Measurements from ENCODE around the gene MCF2L2. TPM values are rescaled to one million over a fixed set of nuclear protein-coding genes. Genes with fewer than 3 reads are reported as not detected.
"Not testable (repeated sequence)": the region's sequence is repeated elsewhere in the genome, so short reads cannot be mapped to it uniquely, and the experiment has no call there.

MCF2L2 gene
- total RNA-seq, 2 donors from 2014 or later = 1.5 to 2.5 TPM

GRCh38 chr3:183185696-183186095, 242.7 kb downstream of the MCF2L2 start:
- H3K36me3 Mint-ChIP-seq = no peaks in the 10 kb centered on the region
- H3K27ac Mint-ChIP-seq = peak overlapping the region in 1 of 2 donors; percentile 55
- H3K9me3 Mint-ChIP-seq = no peaks in the 10 kb centered on the region
- ATAC-seq = peak; percentile 42 to 52
- no peak for DNase-seq (ENCODE audit: low spot score in 2 of 2)

GRCh38 chr3:183182732-183183610, 245.4 kb downstream of the MCF2L2 start:
- Mint-ChIP-seq H3K27ac (no peak overlapping the region), H3K36me3 (no peaks in the 10 kb centered on the region), H3K9me3 (no peaks in the 10 kb centered on the region)
- DNase-seq (ENCODE audit: low spot score in 2 of 2) = no peak
- ATAC-seq = no peak

DNA sequence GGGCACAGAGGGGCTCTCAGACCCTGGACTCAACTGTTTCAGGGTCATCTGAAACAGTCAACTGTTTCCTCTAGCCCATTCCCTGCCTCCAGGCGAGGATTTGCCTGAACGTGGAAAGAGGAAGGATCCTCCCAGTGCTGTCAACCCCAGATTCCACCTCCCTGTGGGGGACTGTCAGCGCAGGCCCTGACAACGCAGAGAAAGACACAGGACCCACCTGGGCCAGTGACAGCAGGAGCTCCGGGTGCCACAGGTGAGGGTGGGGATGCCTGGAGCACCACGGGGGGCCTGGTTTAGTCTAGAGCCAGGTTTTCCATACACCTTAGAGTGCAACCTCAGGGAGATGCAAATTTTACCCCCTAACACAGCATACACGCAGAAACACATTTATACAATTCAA, 246.3 kb downstream of the MCF2L2 start:
- H3K9me3 Mint-ChIP-seq = no peaks in the 10 kb centered on the region
- no peak for DNase-seq (ENCODE audit: low spot score in 2 of 2)
- no peak for ATAC-seq
- H3K27ac Mint-ChIP-seq = no peak overlapping the region
- no peaks in the 10 kb centered on the region for H3K36me3 Mint-ChIP-seq

DNA sequence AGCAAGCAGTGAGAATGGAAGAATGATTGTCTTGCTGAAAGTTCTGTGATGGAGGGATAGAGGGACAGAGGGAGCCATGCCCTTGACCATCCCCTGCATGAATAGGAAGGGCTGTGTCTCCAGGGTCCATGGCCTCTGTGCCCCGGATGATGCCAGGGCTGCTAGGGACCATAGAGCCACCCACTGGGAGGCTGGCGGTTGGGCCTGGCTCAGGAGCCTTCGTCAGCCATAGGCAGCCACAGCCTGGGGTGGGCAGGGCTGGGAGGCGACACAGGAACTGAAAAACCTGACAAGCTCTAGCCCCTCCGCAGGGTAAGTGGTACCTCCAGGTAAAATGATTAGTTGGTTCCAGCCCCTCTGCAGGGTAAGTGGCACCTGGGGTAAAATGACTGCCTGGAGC, 246.8 kb downstream of the MCF2L2 start:
- ATAC-seq = no peak
- H3K36me3 Mint-ChIP-seq = no peaks in the 10 kb centered on the region
- no peak for DNase-seq (ENCODE audit: low spot score in 2 of 2)
- H3K9me3 Mint-ChIP-seq = no peaks in the 10 kb centered on the region
- no peak overlapping the region for H3K27ac Mint-ChIP-seq

GRCh38 chr3:183180784-183181295, 247.6 kb downstream of the MCF2L2 start:
- Mint-ChIP-seq H3K27ac (no peak overlapping the region), H3K36me3 (no peaks in the 10 kb centered on the region), H3K9me3 (no peaks in the 10 kb centered on the region)
- DNase-seq (ENCODE audit: low spot score in 2 of 2) = no peak
- ATAC-seq = no peak

- no peaks in the 10 kb centered on the region for H3K9me3 Mint-ChIP-seq
- no peaks in the 10 kb centered on the region for H3K36me3 Mint-ChIP-seq
- no peak for ATAC-seq
- DNase-seq (ENCODE audit: low spot score in 2 of 2) = no peak
- H3K27ac Mint-ChIP-seq = no peak overlapping the region
Measured at GRCh38 chr3:183180110-183180783, 248.2 kb downstream of the MCF2L2 start.

GRCh38 chr3:183179550-183179908, 248.9 kb downstream of the MCF2L2 start:
- H3K9me3 Mint-ChIP-seq; H3K36me3 Mint-ChIP-seq; DNase-seq (ENCODE audit: low spot score in 2 of 2): not testable (repeated sequence)
- H3K27ac Mint-ChIP-seq = peak overlapping the region in 1 of 2 donors; percentile 55
- peak; percentile 13 to 43 for ATAC-seq

DNA sequence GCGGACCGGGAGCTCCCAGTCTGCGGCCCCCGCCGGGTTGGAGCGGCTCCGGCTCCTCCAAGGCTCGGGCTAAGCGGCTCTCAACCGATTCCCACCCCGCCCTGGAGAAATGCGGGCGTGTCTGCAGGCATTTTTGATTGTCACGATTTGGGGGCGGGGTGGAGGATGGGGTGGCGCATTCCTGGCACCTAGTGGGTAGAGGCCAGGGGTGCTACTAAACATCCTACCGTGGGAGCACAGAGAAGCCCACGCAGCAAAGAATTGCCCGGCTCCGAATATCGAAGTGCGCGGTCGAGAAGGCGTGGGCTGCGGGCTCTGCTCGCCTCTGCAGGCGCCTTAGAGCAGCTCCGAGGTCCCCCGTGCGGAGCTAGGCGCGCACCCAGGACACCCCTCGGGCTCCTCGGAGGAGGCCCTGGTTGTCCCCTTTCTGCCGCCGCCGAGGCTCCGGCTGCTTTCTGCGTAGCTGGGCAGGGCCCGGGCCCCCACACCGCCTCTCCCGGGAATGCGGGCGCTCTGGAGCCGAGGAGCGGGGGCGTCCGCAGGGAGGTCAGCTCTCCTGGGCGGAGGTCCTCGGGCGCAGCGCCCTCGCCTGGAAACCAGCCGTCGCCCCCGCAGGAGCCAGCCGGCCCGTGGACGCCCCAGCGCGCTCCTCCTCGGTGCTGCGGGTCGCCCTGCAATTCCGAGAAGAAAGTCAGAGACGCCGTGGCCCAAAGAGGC, 249.4 kb downstream of the MCF2L2 start:
- ATAC-seq (peak; percentile 78 to 87), DNase-seq (ENCODE audit: low spot score in 2 of 2) (peak in 1 of 2 donors; percentile 44)
- no peaks in the 10 kb centered on the region for H3K9me3 Mint-ChIP-seq
- no peaks in the 10 kb centered on the region for H3K36me3 Mint-ChIP-seq
- H3K27ac Mint-ChIP-seq = no peak overlapping the region

DNA sequence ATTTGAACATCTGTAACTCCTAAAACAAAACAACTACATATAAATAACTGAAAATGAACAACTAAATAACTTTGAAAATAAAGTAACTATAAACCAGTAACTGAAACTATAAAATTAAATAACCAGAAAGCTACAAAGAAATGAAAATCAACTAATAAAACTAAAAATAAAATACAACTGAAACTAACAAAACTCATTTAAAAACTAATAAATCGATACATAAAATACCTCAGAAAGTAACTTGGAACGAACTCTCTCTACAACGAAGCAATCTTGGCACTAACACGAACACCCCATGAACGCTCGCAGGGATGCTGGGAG, 249.9 kb downstream of the MCF2L2 start:
- no peaks in the 10 kb centered on the region for H3K9me3 Mint-ChIP-seq
- H3K36me3 Mint-ChIP-seq = no peaks in the 10 kb centered on the region
- no peak for ATAC-seq
- no peak for DNase-seq (ENCODE audit: low spot score in 2 of 2)
- no peak overlapping the region for H3K27ac Mint-ChIP-seq

DNA sequence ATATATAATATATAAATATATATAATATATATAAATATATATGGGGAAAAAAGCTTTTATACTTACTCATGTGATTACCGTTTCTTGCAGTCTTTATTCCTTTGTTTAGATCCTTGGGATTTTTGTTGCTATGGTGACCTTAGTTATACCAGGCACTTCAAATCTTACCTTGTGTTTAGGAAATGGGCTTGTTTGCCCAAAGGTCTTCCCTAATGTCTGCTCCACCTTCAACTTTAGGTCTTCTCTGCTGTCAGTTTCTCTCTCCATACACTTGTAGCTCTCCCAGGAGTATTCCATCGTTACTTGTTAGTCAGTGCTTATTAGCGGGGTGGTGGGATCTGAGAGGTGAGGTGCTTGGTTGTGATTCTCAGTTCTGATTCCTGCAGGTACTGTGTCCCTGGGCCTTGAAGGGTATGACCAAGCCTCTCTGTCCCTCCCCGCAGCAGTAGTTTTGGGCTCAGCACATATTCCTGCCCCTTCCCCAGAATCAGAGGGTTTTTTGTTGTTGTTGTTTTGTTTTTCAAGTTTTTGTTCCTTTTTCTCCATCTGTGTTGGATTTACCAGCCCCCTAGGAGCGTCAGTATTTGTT, 256.3 kb downstream of the MCF2L2 start:
- Mint-ChIP-seq H3K27ac (no peak overlapping the region), H3K36me3 (no peaks in the 10 kb centered on the region), H3K9me3 (no peaks in the 10 kb centered on the region)
- no peak for DNase-seq (ENCODE audit: low spot score in 2 of 2)
- ATAC-seq = peak; percentile 28 to 67

- not testable (repeated sequence) for ATAC-seq; H3K27ac Mint-ChIP-seq; H3K9me3 Mint-ChIP-seq; H3K36me3 Mint-ChIP-seq; DNase-seq (ENCODE audit: low spot score in 2 of 2)
Measured at GRCh38 chr3:183167975-183168374, 260.4 kb downstream of the MCF2L2 start.

DNA sequence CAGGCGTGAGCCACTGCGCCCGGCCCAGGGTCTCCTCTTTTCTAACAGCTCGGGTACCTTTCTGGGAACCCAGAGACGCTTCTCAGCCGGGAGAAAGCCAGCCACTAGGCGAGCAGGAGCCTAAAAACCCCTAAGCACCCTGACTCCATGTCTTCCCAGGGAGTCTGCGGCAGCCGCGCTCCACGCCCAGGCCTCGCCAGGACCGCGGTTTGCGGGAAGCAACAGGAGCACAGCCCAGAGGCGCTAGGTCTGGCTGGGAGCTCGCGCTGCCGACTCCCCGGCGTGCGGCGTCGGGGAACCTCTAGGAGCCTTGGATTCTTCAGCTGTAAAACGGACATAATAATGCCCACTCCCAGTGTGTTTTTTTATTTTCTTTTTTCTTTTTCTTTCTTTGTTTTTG, 264.9 kb downstream of the MCF2L2 start:
- Mint-ChIP-seq H3K9me3 (no peaks in the 10 kb centered on the region), H3K36me3 (peaks cover 0 to 11% of the 10 kb centered on the region in 2 donors), H3K27ac (peak overlapping the region in 1 of 2 donors; percentile 83)
- ATAC-seq (no peak), DNase-seq (ENCODE audit: low spot score in 2 of 2) (no peak)

DNA sequence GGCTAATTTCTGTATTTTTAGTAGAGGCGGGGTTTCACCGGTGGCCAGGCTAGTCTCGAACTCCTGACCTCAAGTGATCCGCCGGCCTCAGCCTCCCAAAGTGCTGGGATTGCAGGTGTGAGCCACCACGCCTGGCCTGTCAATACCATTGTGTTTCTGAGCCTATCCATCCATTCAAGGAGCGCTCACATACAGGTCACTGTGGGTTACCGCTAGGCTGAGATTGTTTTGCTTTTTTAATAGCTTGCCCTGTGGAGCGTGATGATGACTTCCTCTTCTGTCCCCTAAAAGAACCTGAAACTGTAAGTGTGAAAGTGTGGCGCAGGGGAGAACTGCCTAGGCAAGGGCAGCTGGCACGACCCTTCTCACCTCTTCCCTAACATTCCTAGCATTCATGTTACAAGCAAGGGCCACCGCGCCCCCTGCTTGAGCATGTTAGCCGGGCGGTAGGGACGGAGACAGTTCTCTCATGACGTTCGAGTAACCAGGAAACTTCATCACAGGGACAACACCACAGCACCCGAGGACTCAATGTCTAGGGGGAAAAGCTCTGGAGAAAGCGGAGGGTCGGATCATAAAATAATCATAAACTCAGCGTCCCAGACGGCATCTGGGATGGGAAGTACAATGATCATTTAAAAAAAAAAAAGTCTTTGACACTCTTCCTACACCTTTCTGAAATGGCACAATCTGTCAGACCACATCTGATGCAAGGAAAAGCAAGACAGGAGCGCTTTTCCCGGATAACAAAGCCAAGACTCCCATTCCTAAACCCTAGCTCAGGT, 266.7 kb downstream of the MCF2L2 start:
- Mint-ChIP-seq H3K27ac (peak overlapping the region; percentile 83 to 95), H3K36me3 (peaks cover 0 to 21% of the 10 kb centered on the region in 2 donors), H3K9me3 (no peaks in the 10 kb centered on the region)
- DNase-seq (ENCODE audit: low spot score in 2 of 2) (no peak), ATAC-seq (peak in 1 of 2 donors; percentile 32)

GRCh38 chr3:183160616-183161015, 267.8 kb downstream of the MCF2L2 start:
- ATAC-seq (no peak), DNase-seq (ENCODE audit: low spot score in 2 of 2) (no peak)
- Mint-ChIP-seq H3K27ac (no peak overlapping the region), H3K9me3 (no peaks in the 10 kb centered on the region), H3K36me3 (peaks cover 0 to 21% of the 10 kb centered on the region in 2 donors)

- DNase-seq (ENCODE audit: low spot score in 2 of 2) (no peak), ATAC-seq (no peak)
- H3K9me3 Mint-ChIP-seq = no peaks in the 10 kb centered on the region
- H3K36me3 Mint-ChIP-seq = peaks cover 1 to 21% of the 10 kb centered on the region in 2 donors
- peak overlapping the region; percentile 59 to 84 for H3K27ac Mint-ChIP-seq
Measured at GRCh38 chr3:183159333-183159732, 269.1 kb downstream of the MCF2L2 start.

GRCh38 chr3:183158551-183159006, 269.8 kb downstream of the MCF2L2 start:
- DNase-seq (ENCODE audit: low spot score in 2 of 2) (peak; percentile 32 to 73), ATAC-seq (peak; percentile 66 to 77)

More at GRCh38 chr3:183158551-183159006, 269.8 kb downstream of the MCF2L2 start:
- peaks cover 7 to 21% of the 10 kb centered on the region in 2 donors for H3K36me3 Mint-ChIP-seq
- no peaks in the 10 kb centered on the region for H3K9me3 Mint-ChIP-seq
- peak overlapping the region; percentile 59 to 84 for H3K27ac Mint-ChIP-seq

Measured in activated naive CD4-positive, alpha-beta T cell treated with anti-CD3 and anti-CD28 coated beads, Interleukin-2, amount 50 U/mL, for 72 hours (primary cell).